ENCODE measurements around the gene RALGAPA2.
"Not testable (repeated sequence)": the region's sequence is repeated elsewhere in the genome, so short reads cannot be mapped to it uniquely, and the experiment has no call there.

The RALGAPA2 gene

GRCh38 chr20:20547876-20548266, 164.6 kb downstream of the RALGAPA2 start:
- no peak for DNase-seq (ENCODE audit: low spot score)
- TF ChIP-seq CTCF (IDR thresholded peaks at IDR 0.05; ENCODE audit: borderline replicate concordance, control extremely low read depth, extremely low read depth, insufficient read depth, missing control alignments) = no peak
- in situ Hi-C loops (cut with MboI; ENCODE audit: low sequenced_read_pairs, unreplicated experiment) = no loop called here

- no peak for DNase-seq (ENCODE audit: low spot score)
- in situ Hi-C loops (cut with MboI; ENCODE audit: low sequenced_read_pairs, unreplicated experiment) = no loop called here
- TF ChIP-seq CTCF (IDR thresholded peaks at IDR 0.05; ENCODE audit: borderline replicate concordance, control extremely low read depth, extremely low read depth, insufficient read depth, missing control alignments) = no peak
Measured at GRCh38 chr20:20547221-20547875, 165.1 kb downstream of the RALGAPA2 start.

GRCh38 chr20:20546402-20546801, 166.0 kb downstream of the RALGAPA2 start:
- in situ Hi-C loops (cut with MboI; ENCODE audit: low sequenced_read_pairs, unreplicated experiment) = no loop called here
- DNase-seq (ENCODE audit: low spot score) = no peak
- no peak for TF ChIP-seq CTCF (IDR thresholded peaks at IDR 0.05; ENCODE audit: borderline replicate concordance, control extremely low read depth, extremely low read depth, insufficient read depth, missing control alignments)

DNA sequence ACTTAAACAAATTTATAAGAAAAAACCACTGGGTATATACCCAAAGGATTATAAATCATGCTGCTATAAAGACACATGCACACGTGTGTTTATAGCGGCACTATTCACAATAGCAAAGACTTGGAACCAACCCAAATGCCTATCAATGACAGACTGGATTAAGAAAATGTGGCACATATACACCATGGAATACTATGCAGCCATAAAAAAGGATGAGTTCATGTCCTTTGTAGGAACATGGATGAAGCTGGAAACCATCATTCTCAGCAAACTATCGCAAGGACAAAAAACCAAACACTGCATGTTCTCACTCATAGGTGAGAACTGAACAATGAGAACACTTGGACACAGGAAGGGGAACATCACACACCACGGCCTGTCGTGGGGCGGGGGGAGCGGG, 169.1 kb downstream of the RALGAPA2 start:
- DNase-seq (ENCODE audit: low spot score); in situ Hi-C loops (cut with MboI; ENCODE audit: low sequenced_read_pairs, unreplicated experiment): not testable (repeated sequence)

- in situ Hi-C loops (cut with MboI; ENCODE audit: low sequenced_read_pairs, unreplicated experiment) = no loop called here
- no peak for DNase-seq (ENCODE audit: low spot score)
- TF ChIP-seq CTCF (IDR thresholded peaks at IDR 0.05; ENCODE audit: borderline replicate concordance, control extremely low read depth, extremely low read depth, insufficient read depth, missing control alignments) = no peak
Measured at GRCh38 chr20:20536240-20536933, 176.1 kb downstream of the RALGAPA2 start.

DNA sequence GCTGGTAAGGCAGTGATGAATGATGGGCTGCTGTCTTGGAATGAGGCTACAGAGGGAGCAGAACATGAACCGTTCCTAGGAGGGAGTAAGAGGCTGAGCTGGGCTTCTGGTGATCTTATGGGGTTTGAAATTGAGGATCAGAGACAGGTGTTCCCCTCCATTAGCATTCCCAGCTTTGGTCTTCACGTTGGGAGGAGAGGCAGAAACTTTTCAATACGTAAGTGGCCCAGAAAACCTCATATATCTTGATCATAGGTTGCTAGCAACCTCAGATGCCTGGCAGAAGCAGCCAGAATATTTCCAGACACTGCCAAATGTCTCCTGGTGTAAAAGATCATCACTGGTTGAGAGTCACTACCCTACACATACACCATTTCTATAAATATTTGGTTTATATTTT, 177.4 kb downstream of the RALGAPA2 start:
- DNase-seq (ENCODE audit: low spot score) = no peak
- no peak for TF ChIP-seq CTCF (IDR thresholded peaks at IDR 0.05; ENCODE audit: borderline replicate concordance, control extremely low read depth, extremely low read depth, insufficient read depth, missing control alignments)
- in situ Hi-C loops (cut with MboI; ENCODE audit: low sequenced_read_pairs, unreplicated experiment) = no loop called here

- no peak for DNase-seq (ENCODE audit: low spot score)
- in situ Hi-C loops (cut with MboI; ENCODE audit: low sequenced_read_pairs, unreplicated experiment) = no loop called here
- no peak for TF ChIP-seq CTCF (IDR thresholded peaks at IDR 0.05; ENCODE audit: borderline replicate concordance, control extremely low read depth, extremely low read depth, insufficient read depth, missing control alignments)
Measured at GRCh38 chr20:20531283-20531682, 181.2 kb downstream of the RALGAPA2 start.
